Suppressor macrophage (primary cell): ENCODE results near the gene LRRTM4.
"Not testable (repeated sequence)": the region's sequence is repeated elsewhere in the genome, so short reads cannot be mapped to it uniquely, and the experiment has no call there.

Experiments
- DNase-seq, 4 experiments: peaks; one replicate each; pipeline ENCODE4 v3.0.0-alpha.2; 2020 to 2022

The LRRTM4 gene

GRCh38 chr2:76839826-76840225, 682.4 kb downstream of the LRRTM4 start:
- DNase-seq: no peak

- DNase-seq: no peak
Measured at GRCh38 chr2:76829374-76830234, 692.6 kb downstream of the LRRTM4 start.

GRCh38 chr2:76826691-76827090, 695.5 kb downstream of the LRRTM4 start:
- no peak for DNase-seq

- no peak for DNase-seq
Measured at GRCh38 chr2:76825140-76825970, 696.8 kb downstream of the LRRTM4 start.

- no peak for DNase-seq
Measured at GRCh38 chr2:76821731-76822130, 700.4 kb downstream of the LRRTM4 start.

GRCh38 chr2:76813084-76813483, 709.1 kb downstream of the LRRTM4 start:
- DNase-seq: no peak

- no peak for DNase-seq
Measured at GRCh38 chr2:76812156-76812555, 710.0 kb downstream of the LRRTM4 start.

GRCh38 chr2:76809136-76809535, 713.0 kb downstream of the LRRTM4 start:
- DNase-seq: no peak

GRCh38 chr2:76808732-76809131, 713.4 kb downstream of the LRRTM4 start:
- no peak for DNase-seq

- no peak for DNase-seq
Measured at GRCh38 chr2:76793647-76794334, 728.4 kb downstream of the LRRTM4 start.

GRCh38 chr2:76781313-76781712, 740.9 kb downstream of the LRRTM4 start:
- DNase-seq: not testable (repeated sequence)

- no peak for DNase-seq
Measured at GRCh38 chr2:76763276-76763675, 758.9 kb downstream of the LRRTM4 start.

- no peak for DNase-seq
Measured at GRCh38 chr2:76760367-76760704, 761.8 kb downstream of the LRRTM4 start.

GRCh38 chr2:76759634-76760366, 762.4 kb downstream of the LRRTM4 start:
- DNase-seq: no peak

GRCh38 chr2:76752506-76752905, 769.7 kb downstream of the LRRTM4 start:
- DNase-seq: no peak

GRCh38 chr2:76749858-76750257, 772.3 kb downstream of the LRRTM4 start:
- no peak for DNase-seq

- DNase-seq: no peak
Measured at GRCh38 chr2:76748581-76749296, 773.4 kb downstream of the LRRTM4 start.

GRCh38 chr2:76745605-76746004, 776.6 kb downstream of the LRRTM4 start:
- DNase-seq: no peak

- no peak for DNase-seq
Measured at GRCh38 chr2:76737607-76738006, 784.6 kb downstream of the LRRTM4 start.

GRCh38 chr2:76733736-76734135, 788.4 kb downstream of the LRRTM4 start:
- DNase-seq: no peak

- DNase-seq: no peak
Measured at GRCh38 chr2:76731157-76731556, 791.0 kb downstream of the LRRTM4 start.

- DNase-seq: no peak
Measured at GRCh38 chr2:76730021-76730420, 792.2 kb downstream of the LRRTM4 start.
